GM23248 (cell line): Measurements from ENCODE around the gene SH3RF3. TPM values are rescaled to one million over a fixed set of nuclear protein-coding genes. Genes with fewer than 3 reads are reported as not detected.

ENCODE experiments used
- DNase-seq: peaks from one replicate; pipeline ENCODE4 v3.0.0-alpha.2; 2015
- H2AFZ ChIP-seq: fragments of 200-600 bp; sonication (generic); 2 replicates; pipeline ENCODE4 v1.6.1; 2016; ENCODE audit warnings: antibody characterized with exemption
- H3F3A ChIP-seq: fragments of 200-600 bp; sonication (generic); 2 replicates; pipeline ENCODE4 v1.6.1; 2016; ENCODE audit warnings: mild to moderate bottlenecking, antibody characterized with exemption, mixed run types; ENCODE audit not compliant: insufficient read depth
- H3K27ac ChIP-seq: fragments of 200-600 bp; sonication (generic); 2 replicates; pipeline ENCODE4 v1.5.1; 2016; ENCODE audit warnings: mild to moderate bottlenecking
- H3K27me3 ChIP-seq: fragments of 200-600 bp; sonication (generic); replicated peaks from 2 replicates; pipeline ENCODE4 v1.6.1; 2016; ENCODE audit warnings: mild to moderate bottlenecking; ENCODE audit not compliant: insufficient read depth
- H3K36me3 ChIP-seq: fragments of 200-600 bp; sonication (generic); 2 replicates; pipeline ENCODE4 v1.6.1; 2016; ENCODE audit warnings: low read depth, mild to moderate bottlenecking
- H3K4me1 ChIP-seq: fragments of 200-600 bp; sonication (generic); 2 replicates; pipeline ENCODE4 v1.6.1; 2016; ENCODE audit warnings: mild to moderate bottlenecking; ENCODE audit not compliant: insufficient read depth
- H3K4me2 ChIP-seq: fragments of 200-600 bp; sonication (generic); one replicate; pipeline ENCODE4 v1.6.1; 2016; ENCODE audit warnings: mild to moderate bottlenecking; ENCODE audit not compliant: unreplicated experiment
- H3K4me3 ChIP-seq: fragments of 200-600 bp; sonication (generic); 2 replicates; pipeline ENCODE4 v1.5.1; 2016; ENCODE audit warnings: mild to moderate bottlenecking
- H3K79me2 ChIP-seq: fragments of 200-600 bp; sonication (generic); 2 replicates; pipeline ENCODE4 v1.6.1; 2016; ENCODE audit warnings: mild to moderate bottlenecking; ENCODE audit not compliant: insufficient read depth
- H3K9ac ChIP-seq: fragments of 200-600 bp; sonication (generic); 2 replicates; pipeline ENCODE4 v1.6.1; 2016; ENCODE audit warnings: mild to moderate bottlenecking
- H3K9me2 ChIP-seq: fragments of 200-600 bp; sonication (generic); 2 replicates; pipeline ENCODE4 v1.6.1; 2016; ENCODE audit warnings: mixed run types, mild to moderate bottlenecking, moderate library complexity; ENCODE audit not compliant: insufficient read depth
- H3K9me3 ChIP-seq: fragments of 200-600 bp; sonication (generic); one replicate; pipeline ENCODE4 v1.6.1; 2017; ENCODE audit warnings: low read depth
- H4K20me1 ChIP-seq: fragments of 200-600 bp; sonication (generic); 2 replicates; pipeline ENCODE4 v1.6.0; 2016; ENCODE audit not compliant: insufficient read depth
- EZH2 ChIP-seq: fragments of 200-600 bp; sonication (generic); IDR thresholded peaks from 2 replicates; pipeline ENCODE4 v1.6.1; 2018; ENCODE audit warnings: antibody characterized with exemption, mild to moderate bottlenecking; ENCODE audit not compliant: insufficient read depth, poor library complexity, severe bottlenecking
- EZH2phosphoT487 ChIP-seq: fragments of 200-600 bp; sonication (generic); IDR thresholded peaks from 2 replicates; pipeline ENCODE4 v1.6.1; 2018; ENCODE audit warnings: antibody characterized with exemption, moderate library complexity, mild to moderate bottlenecking, low read depth; ENCODE audit not compliant: insufficient read depth
- WGBS, 2 experiments: methylation state at CpG; one replicate each; pipeline ENCODE4 v1.1.6; 2015 to 2017; ENCODE audit warnings: low lambda C conversion rate in 2 of 2, low coverage in 1 of 2; ENCODE audit errors: missing lambda C conversion rate in 2 of 2; 5-methylcytosine and 5-hydroxymethylcytosine counted together
- in situ Hi-C: fragments of 300-500 bp; cut with MboI; formaldehyde crosslinking; loops from 2 replicates; pipeline ENCODE4 v1.15.0; 2020
- polyA plus RNA-seq: library from polyadenylated mRNA; unstranded; fragments of >200 nt; fragmentation: Nextera tagmentation; extraction: Ambion mirVana; gene quantifications from 2 replicates; pipeline ENCODE4 v1.2.1, GENCODE V29; 2016
- total RNA-seq: library from RNA; depleted of rRNA; stranded (reverse); fragments of >200 nt; shearing (Covaris generic); gene quantifications from 2 replicates; pipeline ENCODE4 v1.2.3, GENCODE V29; 2014

SH3RF3 gene
- total and polyA plus RNA-seq, 2 experiments from 2014 or later = 1.5 to 5.2 TPM

GRCh38 chr2:109305490-109306167 is 176.6 kb downstream of the SH3RF3 start:
- H3F3A ChIP-seq = no peaks in the 10 kb centered on the region
- H4K20me1 ChIP-seq = no peaks in the 10 kb centered on the region
- no peak for TF ChIP-seq EZH2
- no peak for TF ChIP-seq EZH2phosphoT487
- H3K4me2 ChIP-seq = no peak overlapping the region
- 88 to 92% methylated on average over 15 of the region's 15 CpGs for WGBS, 2 experiments
- H3K9ac ChIP-seq = no peak overlapping the region
- H3K27ac ChIP-seq = no peak overlapping the region
- no peaks in the 10 kb centered on the region for H3K36me3 ChIP-seq
- no peaks in the 10 kb centered on the region for H3K9me2 ChIP-seq
- no peaks in the 10 kb centered on the region for H3K27me3 ChIP-seq
- no peak for DNase-seq
- H2AFZ ChIP-seq = no peak overlapping the region
- in situ Hi-C loops = no loop called here
- no peaks in the 10 kb centered on the region for H3K4me1 ChIP-seq
- no peak overlapping the region for H3K4me3 ChIP-seq
- no peaks in the 10 kb centered on the region for H3K9me3 ChIP-seq
- no peaks in the 10 kb centered on the region for H3K79me2 ChIP-seq

- no peak overlapping the region for H2AFZ ChIP-seq
- H3K9ac ChIP-seq = no peak overlapping the region
- no peak for TF ChIP-seq EZH2
- TF ChIP-seq EZH2phosphoT487 = no peak
- H3K9me3 ChIP-seq = no peaks in the 10 kb centered on the region
- no peak for DNase-seq
- H3K79me2 ChIP-seq = no peaks in the 10 kb centered on the region
- H3K9me2 ChIP-seq = no peaks in the 10 kb centered on the region
- H3K27me3 ChIP-seq = no peaks in the 10 kb centered on the region
- in situ Hi-C loops = no loop called here
- no peaks in the 10 kb centered on the region for H3K36me3 ChIP-seq
- no peak overlapping the region for H3K4me2 ChIP-seq
- H3K4me3 ChIP-seq = no peak overlapping the region
- 85 to 87% methylated on average over 10 of the region's 10 CpGs for WGBS, 2 experiments
- no peaks in the 10 kb centered on the region for H3F3A ChIP-seq
- no peaks in the 10 kb centered on the region for H4K20me1 ChIP-seq
- no peak overlapping the region for H3K27ac ChIP-seq
- no peaks in the 10 kb centered on the region for H3K4me1 ChIP-seq
Measured at GRCh38 chr2:109306190-109306589, 177.2 kb downstream of the SH3RF3 start.

- no peak overlapping the region for H2AFZ ChIP-seq
Measured at GRCh38 chr2:109311771-109312170, 182.8 kb downstream of the SH3RF3 start.

GRCh38 chr2:109312902-109313301 is 183.9 kb downstream of the SH3RF3 start:
- Histone ChIP-seq H3K27ac (no peak overlapping the region), H3K79me2 (no peaks in the 10 kb centered on the region), H4K20me1 (no peaks in the 10 kb centered on the region), H3K27me3 (no peaks in the 10 kb centered on the region), H3K36me3 (no peaks in the 10 kb centered on the region), H2AFZ (no peak overlapping the region), H3K9me3 (no peaks in the 10 kb centered on the region), H3K4me1 (peaks cover 5% of the 10 kb centered on the region), H3K4me3 (no peak overlapping the region), H3K4me2 (no peak overlapping the region), H3K9ac (no peak overlapping the region), H3F3A (peaks cover 6% of the 10 kb centered on the region), H3K9me2 (no peaks in the 10 kb centered on the region)
- DNase-seq = no peak
- 95 to 97% methylated on average over 5 of the region's 5 CpGs for WGBS, 2 experiments
- TF ChIP-seq EZH2phosphoT487 = no peak
- TF ChIP-seq EZH2 = no peak
- in situ Hi-C loops = no loop called here

More at GRCh38 chr2:109311771-109312170, 182.8 kb downstream of the SH3RF3 start:
- no peaks in the 10 kb centered on the region for H3K27me3 ChIP-seq
- no peaks in the 10 kb centered on the region for H3K79me2 ChIP-seq
- no peaks in the 10 kb centered on the region for H4K20me1 ChIP-seq
- TF ChIP-seq EZH2phosphoT487 (no peak), EZH2 (no peak)
- in situ Hi-C loops = no loop called here
- DNase-seq = peak; percentile 41
- no peaks in the 10 kb centered on the region for H3F3A ChIP-seq
- no peak overlapping the region for H3K27ac ChIP-seq
- no peak overlapping the region for H3K4me3 ChIP-seq
- H3K36me3 ChIP-seq = no peaks in the 10 kb centered on the region
- H3K9me2 ChIP-seq = no peaks in the 10 kb centered on the region
- 93 to 97% methylated on average over 5 of the region's 5 CpGs for WGBS, 2 experiments
- no peak overlapping the region for H3K4me2 ChIP-seq
- H3K9ac ChIP-seq = no peak overlapping the region
- H3K9me3 ChIP-seq = no peaks in the 10 kb centered on the region
- no peaks in the 10 kb centered on the region for H3K4me1 ChIP-seq

- in situ Hi-C loops = no loop called here
- WGBS, 2 experiments = 91 to 94% methylated on average over 4 of the region's 4 CpGs
- TF ChIP-seq EZH2 (no peak), EZH2phosphoT487 (no peak)
- Histone ChIP-seq H3K9ac (no peak overlapping the region), H3F3A (peaks cover 9% of the 10 kb centered on the region), H3K27ac (no peak overlapping the region), H3K79me2 (no peaks in the 10 kb centered on the region), H3K36me3 (no peaks in the 10 kb centered on the region), H2AFZ (no peak overlapping the region), H3K4me2 (no peak overlapping the region), H3K4me3 (no peak overlapping the region), H3K27me3 (no peaks in the 10 kb centered on the region), H3K4me1 (peaks cover 8% of the 10 kb centered on the region), H4K20me1 (no peaks in the 10 kb centered on the region), H3K9me2 (no peaks in the 10 kb centered on the region), H3K9me3 (no peaks in the 10 kb centered on the region)
- no peak for DNase-seq
Measured at GRCh38 chr2:109313343-109313742, 184.3 kb downstream of the SH3RF3 start.
